ENCODE results near the gene QRSL1.

GRCh38 chr6:106684011-106684410 lies 54.6 kb downstream of the QRSL1 start:
- TF ChIP-seq POLR2A (IDR thresholded peaks at IDR 0.05; ENCODE audit: low read length) (no peak), GATA1 (IDR thresholded peaks at IDR 0.05; ENCODE audit: low read depth, low read length) (no peak)
